Measurements from ENCODE around the gene RUFY1.

DNA sequence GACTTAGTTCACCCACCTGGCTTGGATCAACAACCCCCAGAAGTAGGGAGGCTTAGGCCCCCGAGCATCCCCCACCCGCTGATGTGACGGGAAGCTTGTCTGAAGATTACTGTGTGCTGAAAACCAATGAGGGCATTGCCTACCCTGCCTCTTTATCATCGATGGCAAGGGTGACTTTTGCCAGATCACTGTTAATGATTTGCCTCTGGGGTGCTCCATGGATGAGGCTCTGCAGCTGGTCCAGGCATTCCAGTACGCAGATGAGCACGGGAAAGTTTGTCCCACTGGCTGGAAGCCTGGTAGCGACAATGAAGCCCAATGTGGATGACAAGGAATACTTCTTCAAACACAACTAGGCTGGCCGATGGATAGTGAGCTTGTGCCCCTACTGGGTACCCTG is 22.0 kb downstream of the RUFY1 start:
- TF ChIP-seq, protein P1, sequence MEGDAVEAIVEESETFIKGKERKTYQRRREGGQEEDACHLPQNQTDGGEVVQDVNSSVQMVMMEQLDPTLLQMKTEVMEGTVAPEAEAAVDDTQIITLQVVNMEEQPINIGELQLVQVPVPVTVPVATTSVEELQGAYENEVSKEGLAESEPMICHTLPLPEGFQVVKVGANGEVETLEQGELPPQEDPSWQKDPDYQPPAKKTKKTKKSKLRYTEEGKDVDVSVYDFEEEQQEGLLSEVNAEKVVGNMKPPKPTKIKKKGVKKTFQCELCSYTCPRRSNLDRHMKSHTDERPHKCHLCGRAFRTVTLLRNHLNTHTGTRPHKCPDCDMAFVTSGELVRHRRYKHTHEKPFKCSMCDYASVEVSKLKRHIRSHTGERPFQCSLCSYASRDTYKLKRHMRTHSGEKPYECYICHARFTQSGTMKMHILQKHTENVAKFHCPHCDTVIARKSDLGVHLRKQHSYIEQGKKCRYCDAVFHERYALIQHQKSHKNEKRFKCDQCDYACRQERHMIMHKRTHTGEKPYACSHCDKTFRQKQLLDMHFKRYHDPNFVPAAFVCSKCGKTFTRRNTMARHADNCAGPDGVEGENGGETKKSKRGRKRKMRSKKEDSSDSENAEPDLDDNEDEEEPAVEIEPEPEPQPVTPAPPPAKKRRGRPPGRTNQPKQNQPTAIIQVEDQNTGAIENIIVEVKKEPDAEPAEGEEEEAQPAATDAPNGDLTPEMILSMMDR (IDR thresholded peaks at IDR 0.05) = no peak
- TF ChIP-seq POLR2A (IDR thresholded peaks at IDR 0.05) (no peak), POLR2AphosphoS5 (IDR thresholded peaks at IDR 0.05) (no peak), EP300 (IDR thresholded peaks at IDR 0.05; ENCODE audit: low read depth) (no peak)

All from transverse colon (tissue), 4 donors.